T-cell (primary cell): ENCODE measurements around the gene NCOA7. TPM values are rescaled to one million over a fixed set of nuclear protein-coding genes. Genes with fewer than 3 reads are reported as not detected.

Source experiments
- ATAC-seq, 4 experiments: fragments of 200-7000 bp in 3 of 4; fragments of 150-1000 bp in 1 of 4; cut with Tn5 transposase; replicated peaks in 1 of 4; 1 replicate in 3 of 4; 2 replicates in 1 of 4; pipeline ENCODE4 v1.10.0; 2021; ENCODE audit warnings: moderate library complexity in 3 of 4, mild to moderate bottlenecking in 2 of 4, moderate number of reproducible peaks in 1 of 4
- CTCF ChIA-PET, 2 donors: fragments of 300-600 bp; sonication (Branson Sonifier 250); formaldehyde crosslinking; loops; one replicate each; lab custom pipeline; 2022; ENCODE audit warnings: antibody characterized with exemption in 2 of 2; lab: Charles Lee
- POLR2A ChIA-PET, 2 donors: fragments of 300-600 bp; sonication (Branson Sonifier 250); formaldehyde crosslinking; loops; one replicate each; lab custom pipeline; 2022; ENCODE audit warnings: antibody characterized with exemption in 2 of 2; lab: Charles Lee
- DNase-seq, 35 experiments: peaks; one replicate each; pipeline versions ENCODE4 v3.0.0 to v3.0.0-alpha.2; 2013 to 2023
- H3K27ac ChIP-seq: one replicate; pipeline ENCODE4 v1.5.1; 2013; ENCODE audit warnings: low read length
- H3K27me3 ChIP-seq, 2 experiments: replicated peaks in 1 of 2; 1 replicate in 1 of 2; 2 replicates in 1 of 2; pipeline versions ENCODE4 v1.6.1 to v1.7.0; 2013; ENCODE audit warnings: low read length in 1 of 2, mixed read lengths in 1 of 2; ENCODE audit not compliant: control insufficient read depth in 2 of 2, insufficient read depth in 2 of 2; ENCODE audit errors: extremely low read depth in 1 of 2
- H3K36me3 ChIP-seq, 2 donors: 1 replicate in 1 of 2; 2 replicates in 1 of 2; pipeline versions ENCODE4 v1.6.1 to v1.7.0; 2013; ENCODE audit warnings: low read length in 1 of 2; ENCODE audit not compliant: control insufficient read depth in 2 of 2, insufficient read depth in 1 of 2; ENCODE audit errors: extremely low read depth in 1 of 2
- H3K4me1 ChIP-seq, 2 experiments: 1 replicate in 1 of 2; 2 replicates in 1 of 2; pipeline versions ENCODE4 v1.6.1 to v1.7.0; 2013; ENCODE audit warnings: low read length in 2 of 2, mixed read lengths in 1 of 2; ENCODE audit not compliant: insufficient read depth in 2 of 2, control insufficient read depth in 1 of 2; ENCODE audit errors: extremely low read depth in 1 of 2
- H3K4me3 ChIP-seq, 2 donors: 1 replicate in 1 of 2; 2 replicates in 1 of 2; pipeline versions ENCODE4 v1.5.1 to v1.7.0; 2013; ENCODE audit warnings: mild to moderate bottlenecking in 2 of 2, low read length in 1 of 2, moderate library complexity in 1 of 2; ENCODE audit not compliant: control insufficient read depth in 1 of 2; ENCODE audit errors: extremely low read depth in 1 of 2
- H3K9me3 ChIP-seq: 2 replicates; pipeline ENCODE4 v1.7.0; 2013
- H3K27ac Mint-ChIP-seq, 2 donors: one replicate each; pipeline ENCODE4 v1.8.0; 2020 to 2021; ENCODE audit warnings: mild to moderate bottlenecking in 2 of 2, mixed read lengths in 2 of 2
- H3K27me3 Mint-ChIP-seq, 2 donors: one replicate each; pipeline ENCODE4 v1.8.0; 2021 to 2022; ENCODE audit warnings: mixed read lengths in 2 of 2
- H3K36me3 Mint-ChIP-seq: one replicate; pipeline ENCODE4 v1.8.0; 2021; ENCODE audit warnings: mixed read lengths
- H3K4me1 Mint-ChIP-seq, 3 donors: one replicate each; pipeline ENCODE4 v1.8.0; 2020 to 2022; ENCODE audit warnings: mixed read lengths in 3 of 3, mild to moderate bottlenecking in 1 of 3
- H3K4me3 Mint-ChIP-seq, 3 donors: one replicate each; pipeline ENCODE4 v1.8.0; 2020 to 2022; ENCODE audit warnings: mild to moderate bottlenecking in 3 of 3, mixed read lengths in 3 of 3, moderate library complexity in 3 of 3
- H3K9me3 Mint-ChIP-seq, 3 donors: one replicate each; pipeline ENCODE4 v1.8.0; 2020 to 2022; ENCODE audit warnings: mixed read lengths in 3 of 3
- WGBS: methylation state at CpG from one replicate; pipeline ENCODE4 v1.1.5; 2013; ENCODE audit warnings: missing lambda C conversion rate; ENCODE audit not compliant: insufficient coverage; 5-methylcytosine and 5-hydroxymethylcytosine counted together
- total RNA-seq, 35 experiments: library from RNA in 6 of 35; stranded (reverse) in 6 of 35; fragments of 120-200 nt in 1 of 35; gene quantifications; one replicate each; pipeline versions ENCODE4 v1.2.1 to v1.2.4 and lab custom pipeline; 2013 to 2026

The NCOA7 gene
- total RNA-seq, 5 donors from 2014 or later (not counting 1 experiment from before 2014, with no cell fraction given), result 40.3 to 51.6 (median 46.4) TPM

GRCh38 chr6:125918230-125918629, 127.5 kb downstream of the NCOA7 start:
- CTCF ChIA-PET, result interaction anchor here (0.6 to 1.5 kb wide), 4 partner anchors 38 to 137 kb away, joined by 3 to 13 read pairs (median 5); partner anchors contain the start of gene HINT3 (in 1 of the 2)
- no peak for ATAC-seq
- Mint-ChIP-seq H3K4me1 (peaks cover 15 to 27% (median 24%) of the 10 kb centered on the region in 3 donors), H3K27me3 (no peaks in the 10 kb centered on the region), H3K27ac (peak overlapping the region; percentile 77 to 86), H3K9me3 (no peaks in the 10 kb centered on the region), H3K4me3 (peak overlapping the region in 2 of 3 donors; percentile 58 to 62), H3K36me3 (peaks cover 39% of the 10 kb centered on the region)
- POLR2A ChIA-PET, result no interaction called here
- peaks cover 12 to 43% of the 10 kb centered on the region in 2 donors for H3K36me3 ChIP-seq
- no peaks in the 10 kb centered on the region for H3K27me3 ChIP-seq
- no peak overlapping the region for H3K4me3 ChIP-seq
- H3K4me1 ChIP-seq, result peaks cover 6 to 11% of the 10 kb centered on the region in 2 experiments
- peak overlapping the region; percentile 82 for H3K27ac ChIP-seq
- DNase-seq, result no peak
- WGBS, result no CpG with 5 or more reads among the region's 4 CpGs
- no peaks in the 10 kb centered on the region for H3K9me3 ChIP-seq

- Mint-ChIP-seq H3K36me3 (peaks cover 45% of the 10 kb centered on the region), H3K4me3 (peak overlapping the region; percentile 58 to 68 (median 62)), H3K9me3 (no peaks in the 10 kb centered on the region), H3K27ac (peak overlapping the region; percentile 77 to 86), H3K27me3 (no peaks in the 10 kb centered on the region), H3K4me1 (peaks cover 22 to 34% (median 24%) of the 10 kb centered on the region in 3 donors)
- no peaks in the 10 kb centered on the region for H3K9me3 ChIP-seq
- no peak overlapping the region for H3K4me3 ChIP-seq
- H3K27me3 ChIP-seq, result no peaks in the 10 kb centered on the region
- CTCF ChIA-PET, result interaction anchor here (0.6 to 1.5 kb wide), 8 partner anchors 14 to 138 kb away, joined by 3 to 13 read pairs (median 4); partner anchors contain the start of genes HINT3 (in 1 of the 2) and NCOA7 (in 1 of the 2)
- WGBS, result 10% methylated on average over 7 of the region's 13 CpGs
- peaks cover 6 to 11% of the 10 kb centered on the region in 2 experiments for H3K4me1 ChIP-seq
- H3K36me3 ChIP-seq, result peaks cover 13 to 47% of the 10 kb centered on the region in 2 donors
- DNase-seq, result peak in 28 of 35 experiments; percentile 5 to 79 (median 30)
- ATAC-seq, result peak; percentile 73 to 98 (median 84)
- POLR2A ChIA-PET, result interaction anchor here in 1 of 2 donors (0.6 kb wide), 2 partner anchors 130 to 525 kb away, joined by 4 to 5 read pairs; no protein-coding TSS in a partner anchor
- H3K27ac ChIP-seq, result peak overlapping the region; percentile 82
Observed at GRCh38 chr6:125918681-125919566, 128.2 kb downstream of the NCOA7 start.

GRCh38 chr6:125919618-125920017, 128.9 kb downstream of the NCOA7 start:
- H3K27me3 Mint-ChIP-seq, result no peaks in the 10 kb centered on the region
- peaks cover 6 to 11% of the 10 kb centered on the region in 2 experiments for H3K4me1 ChIP-seq
- H3K36me3 ChIP-seq, result peaks cover 13 to 53% of the 10 kb centered on the region in 2 donors
- peak overlapping the region; percentile 77 to 86 for H3K27ac Mint-ChIP-seq
- peak overlapping the region; percentile 58 to 68 (median 62) for H3K4me3 Mint-ChIP-seq
- POLR2A ChIA-PET, result interaction anchor here (0.5 to 0.6 kb wide), 2 partner anchors 52 to 142 kb away, joined by 3 to 5 read pairs; no protein-coding TSS in a partner anchor
- peak overlapping the region; percentile 63 for H3K27ac ChIP-seq
- H3K4me3 ChIP-seq, result no peak overlapping the region
- no CpG with 5 or more reads among the region's 3 CpGs for WGBS
- H3K9me3 ChIP-seq, result no peaks in the 10 kb centered on the region
- ATAC-seq (no peak), DNase-seq (no peak)
- H3K36me3 Mint-ChIP-seq, result peaks cover 50% of the 10 kb centered on the region
- CTCF ChIA-PET, result interaction anchor here in 1 of 2 donors (0.9 to 1.4 kb wide), 5 partner anchors 15 to 138 kb away, joined by 3 to 8 read pairs (median 5); partner anchors contain the start of genes HINT3 and NCOA7
- no peaks in the 10 kb centered on the region for H3K9me3 Mint-ChIP-seq
- peaks cover 22 to 36% (median 24%) of the 10 kb centered on the region in 3 donors for H3K4me1 Mint-ChIP-seq
- H3K27me3 ChIP-seq, result no peaks in the 10 kb centered on the region

DNA sequence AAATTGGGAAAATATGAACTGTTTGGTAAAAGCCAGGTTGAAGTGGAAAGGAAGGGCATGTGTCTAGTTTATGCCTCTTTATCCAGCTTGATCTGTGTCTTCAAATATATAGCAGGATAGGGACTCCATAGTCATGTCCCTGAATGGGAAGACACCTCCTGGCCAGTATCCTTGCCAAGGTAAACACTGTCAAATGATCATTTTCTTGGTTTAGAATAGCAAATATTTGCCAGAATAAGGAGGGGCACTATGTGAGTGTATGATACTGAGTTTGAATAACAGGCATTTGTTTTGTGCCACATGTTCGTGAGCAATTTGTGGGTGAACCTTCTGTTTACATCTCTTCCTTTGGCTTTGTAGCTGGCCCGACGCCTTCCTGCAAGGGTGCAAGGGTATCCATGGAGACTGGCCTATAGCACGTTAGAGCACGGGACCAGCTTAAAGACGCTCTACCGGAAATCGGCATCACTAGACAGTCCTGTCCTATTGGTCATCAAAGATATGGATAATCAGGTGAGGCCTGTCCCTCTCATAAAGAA, 131.6 kb downstream of the NCOA7 start:
- no peaks in the 10 kb centered on the region for H3K9me3 ChIP-seq
- Mint-ChIP-seq H3K4me3 (no peak overlapping the region), H3K27me3 (no peaks in the 10 kb centered on the region), H3K27ac (no peak overlapping the region), H3K36me3 (peaks cover 43% of the 10 kb centered on the region), H3K9me3 (no peaks in the 10 kb centered on the region), H3K4me1 (peaks cover 22 to 39% (median 24%) of the 10 kb centered on the region in 3 donors)
- ATAC-seq, result no peak
- no peaks in the 10 kb centered on the region for H3K27me3 ChIP-seq
- peaks cover 11 to 56% of the 10 kb centered on the region in 2 donors for H3K36me3 ChIP-seq
- CTCF ChIA-PET, result interaction anchor here in 1 of 2 donors (1.3 kb wide), 1 partner anchor 16 kb away, joined by 5 read pairs; no protein-coding TSS in a partner anchor
- POLR2A ChIA-PET, result interaction anchor here in 1 of 2 donors (0.6 to 1.1 kb wide), 2 partner anchors 34 to 352 kb away, joined by 4 read pairs; partner anchors contain the start of gene HINT3
- DNase-seq, result no peak
- H3K27ac ChIP-seq, result no peak overlapping the region
- no peak overlapping the region for H3K4me3 ChIP-seq
- 96% methylated on average over 6 of the region's 8 CpGs for WGBS
- H3K4me1 ChIP-seq, result peaks cover 6 to 11% of the 10 kb centered on the region in 2 experiments

DNA sequence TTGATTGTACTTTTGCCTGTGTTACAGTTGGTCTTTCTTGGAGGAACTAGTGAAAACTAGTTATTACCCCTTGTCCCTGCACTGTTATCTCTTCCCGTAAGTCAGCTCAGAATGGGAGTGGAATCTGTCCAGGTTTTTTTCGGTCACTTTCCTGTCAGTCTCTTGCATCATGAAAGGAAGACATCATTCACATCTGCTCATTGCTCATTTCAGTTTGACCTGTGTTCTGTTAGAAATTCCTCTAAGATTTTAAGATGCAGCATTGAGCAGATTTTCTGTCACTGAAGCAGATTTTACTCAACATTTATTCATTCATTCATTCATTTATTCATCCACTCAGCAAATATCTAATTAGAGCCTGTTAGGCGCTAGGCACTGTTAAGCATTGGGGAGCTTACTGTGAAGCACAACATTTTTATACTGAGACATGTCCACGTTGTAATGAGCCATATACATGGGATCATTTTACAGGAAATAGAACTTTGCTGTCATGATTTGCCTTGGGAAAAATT, 132.7 kb downstream of the NCOA7 start:
- H3K27me3 ChIP-seq, result no peaks in the 10 kb centered on the region
- no peak overlapping the region for H3K27ac ChIP-seq
- 71% methylated on average over 2 of the region's 4 CpGs for WGBS
- ATAC-seq (no peak), DNase-seq (no peak)
- CTCF ChIA-PET, result interaction anchor here (0.6 to 1.5 kb wide), 3 partner anchors 17 to 615 kb away, joined by 3 to 4 read pairs (median 4); no protein-coding TSS in a partner anchor
- H3K27me3 Mint-ChIP-seq, result no peaks in the 10 kb centered on the region
- no peak overlapping the region for H3K4me3 Mint-ChIP-seq
- peaks cover 11 to 67% of the 10 kb centered on the region in 2 donors for H3K36me3 ChIP-seq
- H3K4me1 ChIP-seq, result peaks cover 6 to 7% of the 10 kb centered on the region in 2 experiments
- POLR2A ChIA-PET, result no interaction called here
- peaks cover 51% of the 10 kb centered on the region for H3K36me3 Mint-ChIP-seq
- H3K27ac Mint-ChIP-seq, result no peak overlapping the region
- no peaks in the 10 kb centered on the region for H3K9me3 Mint-ChIP-seq
- H3K4me3 ChIP-seq, result no peak overlapping the region
- H3K4me1 Mint-ChIP-seq, result peaks cover 14 to 31% (median 17%) of the 10 kb centered on the region in 3 donors
- H3K9me3 ChIP-seq, result no peaks in the 10 kb centered on the region
